HG03039 (cell line): ENCODE data around the gene HBG1.
A peak's percentile ranks its signal among the peaks of the same experiment; 100 is the strongest.
"Not testable (repeated sequence)": the region's sequence is repeated elsewhere in the genome, so short reads cannot be mapped to it uniquely, and the experiment has no call there.

Source experiments
- ATAC-seq: cut with Tn5 transposase; IDR thresholded peaks from one replicate; pipeline ENCODE4 v1.9.1; 2021; ENCODE audit warnings: mild to moderate bottlenecking, moderate library complexity; ENCODE audit not compliant: unreplicated experiment

HBG1 gene

GRCh38 chr11:5249807-5250396 is at the start of gene HBG1:
Gene HBG1 (minus strand): TSS chr11:5249857. CDS start chr11:5249804, 53 bp downstream.
- ATAC-seq = not testable (repeated sequence)

GRCh38 chr11:5298451-5298850 is 48.8 kb upstream of the HBG1 start:
- no peak for ATAC-seq

GRCh38 chr11:5297721-5298323 is 48.2 kb upstream of the HBG1 start:
- ATAC-seq = no peak

- ATAC-seq = not testable (repeated sequence)
Measured at GRCh38 chr11:5294342-5294995, 44.8 kb upstream of the HBG1 start.

GRCh38 chr11:5293028-5293427 is 43.4 kb upstream of the HBG1 start:
- no peak for ATAC-seq

GRCh38 chr11:5291207-5291838 is 41.7 kb upstream of the HBG1 start:
- peak; percentile 92 for ATAC-seq

GRCh38 chr11:5290106-5290505 is 40.4 kb upstream of the HBG1 start:
- ATAC-seq = no peak

- no peak for ATAC-seq
Measured at GRCh38 chr11:5289696-5290095, 40.0 kb upstream of the HBG1 start.

- no peak for ATAC-seq
Measured at GRCh38 chr11:5288906-5289550, 39.4 kb upstream of the HBG1 start.

GRCh38 chr11:5288108-5288905 is 38.6 kb upstream of the HBG1 start:
- no peak for ATAC-seq

GRCh38 chr11:5286901-5287300 is 37.2 kb upstream of the HBG1 start:
- ATAC-seq = no peak

GRCh38 chr11:5286351-5286750 is 36.7 kb upstream of the HBG1 start:
- ATAC-seq = no peak

GRCh38 chr11:5285703-5286340 is 36.2 kb upstream of the HBG1 start:
- ATAC-seq = no peak

GRCh38 chr11:5284637-5285036 is 35.0 kb upstream of the HBG1 start:
- no peak for ATAC-seq

GRCh38 chr11:5283882-5284281 is 34.2 kb upstream of the HBG1 start:
- no peak for ATAC-seq

GRCh38 chr11:5283086-5283485 is 33.4 kb upstream of the HBG1 start:
- no peak for ATAC-seq

- ATAC-seq = no peak
Measured at GRCh38 chr11:5282628-5283027, 33.0 kb upstream of the HBG1 start.

- ATAC-seq = no peak
Measured at GRCh38 chr11:5281596-5281995, 31.9 kb upstream of the HBG1 start.

- ATAC-seq = peak; percentile 95
Measured at GRCh38 chr11:5280582-5281102, 31.0 kb upstream of the HBG1 start.
